Esophagus squamous epithelium (tissue), 5 donors: Measurements from ENCODE around the gene DENND5B. TPM values are rescaled to one million over a fixed set of nuclear protein-coding genes. Genes with fewer than 3 reads are reported as not detected.
A peak's percentile ranks its signal among the peaks of the same experiment; 100 is the strongest.

Experiments
- DNase-seq: peaks from one replicate; lab custom pipeline; 2025; lab: John Stamatoyannopoulos, UW
- H3K27ac ChIP-seq, 4 donors: fragments of 200-600 bp; sonication (generic); one replicate each; pipeline ENCODE4 v1.5.1; 2016 to 2019; ENCODE audit warnings: mild to moderate bottlenecking in 1 of 4
- H3K27me3 ChIP-seq, 4 donors: fragments of 200-600 bp; sonication (generic); 1 replicate in 3 of 4; 2 replicates in 1 of 4; pipeline versions ENCODE4 v1.5.1 to v1.6.0; 2017 to 2021; ENCODE audit warnings: antibody characterized with exemption in 1 of 4
- H3K36me3 ChIP-seq, 3 donors: fragments of 200-600 bp; sonication (generic); one replicate each; pipeline ENCODE4 v1.5.1; 2016 to 2019
- H3K4me1 ChIP-seq, 3 donors: fragments of 200-600 bp; sonication (generic); one replicate each; pipeline ENCODE4 v1.5.1; 2017 to 2019
- H3K4me3 ChIP-seq, 4 donors: fragments of 200-600 bp; sonication (generic); 1 replicate in 3 of 4; 2 replicates in 1 of 4; pipeline ENCODE4 v1.5.1; 2016 to 2019; ENCODE audit warnings: mild to moderate bottlenecking in 2 of 4, moderate library complexity in 1 of 4
- H3K9me3 ChIP-seq, 3 donors: fragments of 200-600 bp; sonication (generic); one replicate each; pipeline ENCODE4 v1.5.1; 2016 to 2019
- POLR2A ChIP-seq, 4 donors: fragments of 450-650 bp; IDR thresholded peaks; one replicate each; pipeline ENCODE4 v1.6.1; 2017; ENCODE audit warnings: antibody characterized with exemption in 4 of 4, mild to moderate bottlenecking in 4 of 4, moderate library complexity in 3 of 4
- WGBS, 2 donors: methylation state at CpG; one replicate each; pipeline ENCODE4 v1.1.5; 2018; 5-methylcytosine and 5-hydroxymethylcytosine counted together
- intact Hi-C: fragments of 100-400 bp; cut with DNase I; formaldehyde crosslinking; loops from one replicate; pipeline ENCODE4 v1.15.0; 2022
- total RNA-seq, 4 donors: library from RNA; depleted of rRNA; stranded (reverse); fragments of >200 nt; gene quantifications; one replicate each; pipeline ENCODE4 v1.1.0, GENCODE V29; 2016
- TF ChIP-seq, protein P1 (sequence below), 6 experiments: fragments of 450-650 bp in 4 of 6; fragments of 200-600 bp in 2 of 6; sonication (generic) in 2 of 6; IDR thresholded peaks; one replicate each; pipeline ENCODE4 v1.5.1; 2016 to 2019; ENCODE audit warnings: antibody characterized with exemption in 6 of 6, mild to moderate bottlenecking in 4 of 6, moderate library complexity in 4 of 6
- donor health status: DM: yes; HTN: yes; CAD: no.

The DENND5B gene
- total RNA-seq, 4 donors from 2014 or later = 0.38 to 5.3 (median 1.5) TPM

- no peaks in the 10 kb centered on the region for H3K9me3 ChIP-seq
- H3K4me1 ChIP-seq = peaks cover 0 to 16% (median 10%) of the 10 kb centered on the region in 3 donors
- H3K4me3 ChIP-seq = no peak overlapping the region
- intact Hi-C loops = no loop called here
- no peak for DNase-seq
- no peaks in the 10 kb centered on the region for H3K27me3 ChIP-seq
- TF ChIP-seq POLR2A (IDR thresholded peaks at IDR 0.05) = no peak
- TF ChIP-seq, protein P1, sequence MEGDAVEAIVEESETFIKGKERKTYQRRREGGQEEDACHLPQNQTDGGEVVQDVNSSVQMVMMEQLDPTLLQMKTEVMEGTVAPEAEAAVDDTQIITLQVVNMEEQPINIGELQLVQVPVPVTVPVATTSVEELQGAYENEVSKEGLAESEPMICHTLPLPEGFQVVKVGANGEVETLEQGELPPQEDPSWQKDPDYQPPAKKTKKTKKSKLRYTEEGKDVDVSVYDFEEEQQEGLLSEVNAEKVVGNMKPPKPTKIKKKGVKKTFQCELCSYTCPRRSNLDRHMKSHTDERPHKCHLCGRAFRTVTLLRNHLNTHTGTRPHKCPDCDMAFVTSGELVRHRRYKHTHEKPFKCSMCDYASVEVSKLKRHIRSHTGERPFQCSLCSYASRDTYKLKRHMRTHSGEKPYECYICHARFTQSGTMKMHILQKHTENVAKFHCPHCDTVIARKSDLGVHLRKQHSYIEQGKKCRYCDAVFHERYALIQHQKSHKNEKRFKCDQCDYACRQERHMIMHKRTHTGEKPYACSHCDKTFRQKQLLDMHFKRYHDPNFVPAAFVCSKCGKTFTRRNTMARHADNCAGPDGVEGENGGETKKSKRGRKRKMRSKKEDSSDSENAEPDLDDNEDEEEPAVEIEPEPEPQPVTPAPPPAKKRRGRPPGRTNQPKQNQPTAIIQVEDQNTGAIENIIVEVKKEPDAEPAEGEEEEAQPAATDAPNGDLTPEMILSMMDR (IDR thresholded peaks at IDR 0.05) = no peak
- no peaks in the 10 kb centered on the region for H3K36me3 ChIP-seq
- no peak overlapping the region for H3K27ac ChIP-seq
Observed at GRCh38 chr12:31519511-31519910, 71.4 kb downstream of the DENND5B start.

DNA sequence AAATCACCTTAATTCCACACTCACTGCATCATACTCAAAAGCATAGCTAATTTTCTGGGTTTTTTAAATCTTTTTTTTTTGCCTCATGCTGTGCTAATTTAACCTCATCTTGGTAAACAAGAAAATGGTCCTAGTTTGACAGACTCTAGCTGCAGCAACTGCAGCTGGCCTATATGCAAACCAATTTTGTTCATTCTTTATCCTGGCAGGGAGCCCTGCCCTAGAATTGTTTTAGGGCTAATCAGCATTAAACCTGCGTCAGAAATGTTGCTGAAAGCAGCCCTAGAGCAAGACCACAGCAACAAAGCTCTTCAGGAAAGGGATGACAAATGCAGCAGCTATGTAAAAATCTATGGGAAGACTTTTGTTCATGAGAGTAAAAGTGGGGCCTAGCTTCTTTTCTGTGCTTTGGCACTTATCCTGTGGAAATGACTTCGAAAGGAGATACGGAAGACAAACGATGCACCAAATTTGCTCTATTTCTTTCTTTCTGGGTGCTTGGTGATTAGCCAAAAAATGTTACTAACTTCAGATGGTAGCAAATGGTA is 72.2 kb downstream of the DENND5B start:
- DNase-seq = no peak
- WGBS, 2 donors = 10 to 35% methylated on average over 4 of the region's 4 CpGs
- TF ChIP-seq POLR2A (IDR thresholded peaks at IDR 0.05) = no peak
- TF ChIP-seq, protein P1 (IDR thresholded peaks at IDR 0.05) = no peak
- Histone ChIP-seq H3K4me1 (peaks cover 0 to 16% (median 10%) of the 10 kb centered on the region in 3 donors), H3K27ac (peak overlapping the region in 1 of 4 donors; percentile 4), H3K4me3 (no peak overlapping the region), H3K36me3 (no peaks in the 10 kb centered on the region), H3K9me3 (no peaks in the 10 kb centered on the region), H3K27me3 (no peaks in the 10 kb centered on the region)
- intact Hi-C loops = no loop called here

GRCh38 chr12:31517994-31518393 is 72.9 kb downstream of the DENND5B start:
- intact Hi-C loops = no loop called here
- Histone ChIP-seq H3K27me3 (no peaks in the 10 kb centered on the region), H3K4me3 (no peak overlapping the region), H3K36me3 (no peaks in the 10 kb centered on the region), H3K4me1 (peaks cover 0 to 16% (median 10%) of the 10 kb centered on the region in 3 donors), H3K27ac (no peak overlapping the region), H3K9me3 (no peaks in the 10 kb centered on the region)
- TF ChIP-seq POLR2A (IDR thresholded peaks at IDR 0.05) = no peak
- TF ChIP-seq, protein P1 (IDR thresholded peaks at IDR 0.05) = no peak
- DNase-seq = no peak
- WGBS, 2 donors = 80% methylated on average over 1 of the region's 1 CpG; no CpG with 5 or more reads in 1 of the 2 donors

DNA sequence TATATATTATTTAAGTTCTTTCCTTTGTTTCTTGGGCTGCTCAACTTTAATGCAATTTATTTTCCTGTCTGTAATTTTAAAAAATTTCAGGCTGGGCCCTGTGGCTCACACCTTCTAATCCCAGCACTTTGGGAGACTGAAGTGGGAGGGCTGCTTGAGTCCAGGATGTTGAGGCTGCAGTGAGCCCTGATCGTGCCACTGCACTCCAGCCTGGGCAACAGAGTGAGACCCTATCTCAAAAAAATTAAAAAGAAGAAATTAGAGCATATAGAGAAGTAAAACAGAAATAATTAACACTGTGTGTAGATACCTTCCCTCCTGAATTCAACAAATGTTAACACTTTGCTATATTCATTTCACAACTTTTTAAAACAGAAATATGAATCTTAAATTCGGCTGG is 74.2 kb downstream of the DENND5B start:
- TF ChIP-seq, protein P1 (IDR thresholded peaks at IDR 0.05) = no peak
- no peak for TF ChIP-seq POLR2A (IDR thresholded peaks at IDR 0.05)
- H3K9me3 ChIP-seq = no peaks in the 10 kb centered on the region
- intact Hi-C loops = no loop called here
- H3K4me1 ChIP-seq = peaks cover 0 to 16% (median 10%) of the 10 kb centered on the region in 3 donors
- H3K27ac ChIP-seq = no peak overlapping the region
- no peak overlapping the region for H3K4me3 ChIP-seq
- WGBS, 2 donors = 68 to 71% methylated on average over 1 to 2 of the region's 2 CpGs
- no peak for DNase-seq
- H3K36me3 ChIP-seq = no peaks in the 10 kb centered on the region
- no peaks in the 10 kb centered on the region for H3K27me3 ChIP-seq

- 90 to 96% methylated on average over 4 of the region's 4 CpGs for whole genome bisulfite sequencing, 2 donors
- H3K27me3 ChIP-seq = no peaks in the 10 kb centered on the region
- peaks cover 0 to 16% (median 10%) of the 10 kb centered on the region in 3 donors for H3K4me1 ChIP-seq
- no peak for DNase-seq
- H3K27ac ChIP-seq = no peak overlapping the region
- intact Hi-C loops = no loop called here
- no peak overlapping the region for H3K4me3 ChIP-seq
- TF ChIP-seq, protein P1 (IDR thresholded peaks at IDR 0.05) = no peak
- TF ChIP-seq POLR2A (IDR thresholded peaks at IDR 0.05) = no peak
- no peaks in the 10 kb centered on the region for H3K36me3 ChIP-seq
- H3K9me3 ChIP-seq = no peaks in the 10 kb centered on the region
Observed at GRCh38 chr12:31514912-31515311, 76.0 kb downstream of the DENND5B start.
